GM12878 (cell line): ENCODE measurements around the gene FRAS1. TPM values are rescaled to one million over a fixed set of nuclear protein-coding genes. Genes with fewer than 3 reads are reported as not detected.

ENCODE experiments used
- ATAC-seq: fragments of 200-7000 bp; cut with Tn5 transposase; 3 replicates; pipeline ENCODE4 v1.9.1; 2020; ENCODE audit warnings: mild to moderate bottlenecking, moderate library complexity
- BruUV-seq: library from RNA; stranded (reverse); fragments of 400-500 nt; replicated peaks from 2 replicates; lab custom pipeline; 2021; lab: Mats Ljungman, UMichigan
- CTCF ChIA-PET: fragments of 300-600 bp; sonication (Branson Sonifier 250); formaldehyde crosslinking; extraction: SDS; loops from one replicate; lab custom pipeline; 2021; ENCODE audit warnings: inconsistent platforms; lab: Yijun Ruan, JAX
- POLR2A ChIA-PET: fragments of 350-600 bp; formaldehyde crosslinking; extraction: SDS; loops from one replicate; lab custom pipeline; 2021; ENCODE audit warnings: inconsistent platforms; lab: Charles Lee
- RAD21 ChIA-PET: fragments of 300-600 bp; sonication (Branson Sonifier 250); formaldehyde crosslinking; loops from one replicate; lab custom pipeline; 2023; ENCODE audit warnings: antibody characterized with exemption; ENCODE audit not compliant: unreplicated experiment; lab: Charles Lee
- SMC1A ChIA-PET: fragments of 300-600 bp; sonication (Branson Sonifier 250); formaldehyde crosslinking; loops from one replicate; lab custom pipeline; 2023; ENCODE audit not compliant: unreplicated experiment, uncharacterized antibody; lab: Charles Lee
- DNase-seq: peaks from one replicate; pipeline ENCODE4 v3.0.0-alpha.2; 2011; ENCODE audit warnings: low read depth, low spot score
- FAIRE-seq: peaks from 3 replicates; lab custom pipeline; 2011; peaks lifted over from hg19 to GRCh38; lab: Jason Lieb, UNC
- H2AFZ ChIP-seq: 2 replicates; pipeline ENCODE4 v1.6.0; 2011; ENCODE audit warnings: low read depth, low read length, control low read depth; ENCODE audit not compliant: control insufficient read depth
- H3K27ac ChIP-seq: 2 replicates; pipeline ENCODE4 v1.5.1; 2011; ENCODE audit warnings: control low read depth; ENCODE audit not compliant: control insufficient read depth, insufficient read depth
- H3K27me3 ChIP-seq, 2 experiments: replicated peaks in 1 of 2; 2 replicates each; pipeline versions ENCODE4 v1.6.0 to v1.6.1; 2011; ENCODE audit warnings: low read length in 1 of 2; ENCODE audit not compliant: control insufficient read depth in 2 of 2, insufficient read depth in 2 of 2
- H3K36me3 ChIP-seq, 2 experiments: 2 replicates each; pipeline ENCODE4 v1.5.1; 2011; ENCODE audit warnings: low read length in 1 of 2; ENCODE audit not compliant: control insufficient read depth in 2 of 2, insufficient read depth in 2 of 2
- H3K4me1 ChIP-seq: 2 replicates; pipeline ENCODE4 v1.6.1; 2011; ENCODE audit warnings: mild to moderate bottlenecking, low read length, moderate library complexity, mixed read lengths; ENCODE audit not compliant: control insufficient read depth, insufficient read depth
- H3K4me2 ChIP-seq: 2 replicates; pipeline ENCODE4 v1.6.0; 2011; ENCODE audit warnings: control low read depth; ENCODE audit not compliant: control insufficient read depth, insufficient read depth
- H3K4me3 ChIP-seq: fragments of 200-600 bp; sonication (generic); 2 replicates; pipeline ENCODE4 v1.5.1; 2016
- H3K79me2 ChIP-seq: 2 replicates; pipeline ENCODE4 v1.6.0; 2011; ENCODE audit warnings: low read length; ENCODE audit not compliant: control insufficient read depth, insufficient read depth
- H3K9ac ChIP-seq: 2 replicates; pipeline ENCODE4 v1.8.0; 2011; ENCODE audit warnings: low read length, control low read depth, mixed read lengths; ENCODE audit not compliant: control insufficient read depth, insufficient read depth
- H3K9me3 ChIP-seq: replicated peaks from 3 replicates; pipeline ENCODE4 v1.5.1; 2011; ENCODE audit warnings: mild to moderate bottlenecking, low read length; ENCODE audit not compliant: control insufficient read depth, insufficient read depth
- H4K20me1 ChIP-seq: 2 replicates; pipeline ENCODE4 v1.6.0; 2011; ENCODE audit not compliant: control insufficient read depth, insufficient read depth
- ATF3 ChIP-seq: IDR thresholded peaks from 2 replicates; pipeline ENCODE4 v1.6.1; 2011; ENCODE audit warnings: low read depth, mild to moderate bottlenecking, low read length, moderate library complexity, borderline replicate concordance; ENCODE audit errors: extremely low read depth
- BHLHE40 ChIP-seq, 2 experiments: fragments of 450-650 bp in 1 of 2; IDR thresholded peaks; 2 replicates each; pipeline ENCODE4 v1.6.1; 2011 to 2017; ENCODE audit warnings: low read depth in 2 of 2, borderline replicate concordance in 1 of 2, improper control_type of control experiment in 1 of 2, low read length in 1 of 2, mild to moderate bottlenecking in 1 of 2
- CTCF ChIP-seq, 3 experiments: IDR thresholded peaks in 2 of 3; conservative IDR thresholded peaks in 1 of 3; 2 replicates each; pipeline ENCODE4 v1.5.1; 2011; ENCODE audit warnings: low read depth in 3 of 3, low read length in 3 of 3, mild to moderate bottlenecking in 3 of 3, control low read depth in 2 of 3, moderate library complexity in 2 of 3, inconsistent platforms in 1 of 3, mixed read lengths in 1 of 3; ENCODE audit not compliant: control insufficient read depth in 2 of 3, insufficient read depth in 1 of 3; ENCODE audit errors: extremely low read depth in 1 of 3
- DPF2 ChIP-seq: fragments of 450-650 bp; IDR thresholded peaks from 2 replicates; pipeline ENCODE4 v1.6.1; 2017; ENCODE audit warnings: mild to moderate bottlenecking
- IKZF2 ChIP-seq, 2 experiments: fragments of 450-650 bp; IDR thresholded peaks; 2 replicates each; pipeline ENCODE4 v1.6.1; 2017; ENCODE audit warnings: mild to moderate bottlenecking in 2 of 2, moderate library complexity in 2 of 2
- MXI1 ChIP-seq: fragments of 150-350 bp; IDR thresholded peaks from 2 replicates; pipeline ENCODE4 v1.6.1; 2011; ENCODE audit warnings: low read depth, mild to moderate bottlenecking, inconsistent platforms, low read length, improper control_type of control experiment
- NFYB ChIP-seq: IDR thresholded peaks from 2 replicates; pipeline ENCODE4 v1.6.1; 2011; ENCODE audit warnings: low read depth, mild to moderate bottlenecking, low read length, improper control_type of control experiment, moderate library complexity; ENCODE audit not compliant: insufficient read depth
- RAD21 ChIP-seq: IDR thresholded peaks from 2 replicates; pipeline ENCODE4 v1.6.1; 2011; ENCODE audit warnings: mild to moderate bottlenecking, low read depth, low read length, moderate library complexity; ENCODE audit not compliant: insufficient read depth
- RELB ChIP-seq: fragments of 450-650 bp; IDR thresholded peaks from 2 replicates; pipeline ENCODE4 v1.6.1; 2017; ENCODE audit warnings: low read depth, mild to moderate bottlenecking, moderate library complexity
- SMARCA5 ChIP-seq: fragments of 450-650 bp; IDR thresholded peaks from 2 replicates; pipeline ENCODE4 v1.6.1; 2017; ENCODE audit warnings: mild to moderate bottlenecking
- ZBTB4 ChIP-seq: fragments of 450-650 bp; formaldehyde crosslinking; IDR thresholded peaks from 2 replicates; pipeline ENCODE4 v1.4.0; 2022; ENCODE audit warnings: mild to moderate bottlenecking, moderate library complexity
- WGBS: methylation state at CpG from one replicate; pipeline ENCODE4 v1.1.6; 2016; ENCODE audit warnings: low lambda C conversion rate; ENCODE audit not compliant: insufficient replicate concordance, insufficient coverage; ENCODE audit errors: missing lambda C conversion rate; 5-methylcytosine and 5-hydroxymethylcytosine counted together
- in situ Hi-C: fragments of 300-500 bp; cut with MboI; formaldehyde crosslinking; loops from 9 replicates; pipeline ENCODE4 v1.14.3; 2018; ENCODE audit warnings: mixed read lengths
- intact Hi-C: fragments of 100-400 bp; cut with micrococcal nuclease; formaldehyde crosslinking; loops from one replicate; pipeline ENCODE4 v1.14.2; 2022; ENCODE audit not compliant: unreplicated experiment
- polyA plus RNA-seq, 11 experiments: library from polyadenylated mRNA; depleted of rRNA in 4 of 11; unstranded in 6 of 11; stranded (reverse) in 5 of 11; fragments of >200 nt; fragmentation: Nextera tagmentation in 4 of 11; fragmentation: Illumina TruSeq in 1 of 11; extraction: Ambion mirVana in 4 of 11; extraction: Trizol in 1 of 11; gene quantifications; 1 replicate in 1 of 11; 2 replicates in 10 of 11; pipeline versions ENCODE4 v1.2.1 to v1.2.3, GENCODE V29; 2011 to 2016; ENCODE audit warnings: inconsistent platforms in 2 of 11, missing spikeins in 2 of 11, low read depth in 1 of 11
- total RNA-seq, 4 experiments: library from RNA; depleted of rRNA in 3 of 4; stranded (reverse); fragments of >200 nt in 3 of 4; fragmentation: Illumina TruSeq in 1 of 4; extraction: Trizol in 1 of 4; gene quantifications; 2 replicates each; pipeline versions ENCODE4 v1.2.1 to v1.2.3, GENCODE V29; 2013 to 2021

The FRAS1 gene
- total and polyA plus RNA-seq, 10 of the 15 experiments (the other 5 are each of a cell fraction or from before 2014, with no cell fraction given), result 0.08 to 11.7 (median 0.20) TPM

GRCh38 chr4:78058591-78059523 is 1.7 kb downstream of the FRAS1 start (continued):
- no peak for TF ChIP-seq ATF3

- Histone ChIP-seq H3K27me3 (peaks cover 0 to 35% of the 10 kb centered on the region in 2 experiments; a peak in 3 of 4 replicates), H3K4me1 (peaks cover 12% of the 10 kb centered on the region; the same call in 1 of the 2 replicates), H3K9ac (no peak overlapping the region), H3K79me2 (no peaks in the 10 kb centered on the region), H3K36me3 (no peaks in the 10 kb centered on the region), H2AFZ (no peak overlapping the region), H3K27ac (no peak overlapping the region), H3K4me3 (no peak overlapping the region), H4K20me1 (no peaks in the 10 kb centered on the region), H3K9me3 (no peaks in the 10 kb centered on the region), H3K4me2 (no peak overlapping the region)
- no TSS peak for BruUV-seq
- RAD21 ChIA-PET, result interaction anchor here (0.7 to 3.5 kb wide), 74 partner anchors 8 to 880 kb away, joined by 3 to 30 read pairs (median 4); partner anchors contain the start of gene PAQR3
- CTCF ChIA-PET, result interaction anchor here (0.6 to 3.4 kb wide), 72 partner anchors 8 to 892 kb away, joined by 3 to 30 read pairs (median 4); no protein-coding TSS in a partner anchor
- in situ Hi-C loops, result no loop called here
- DNase-seq, result no peak
- ATAC-seq, result peak; percentile 46
- FAIRE-seq, result no peak
- WGBS, result 5% methylated on average over 7 of the region's 7 CpGs
- SMC1A ChIA-PET, result interaction anchor here (0.6 to 3.5 kb wide), 46 partner anchors 11 to 803 kb away, joined by 3 to 30 read pairs (median 4); no protein-coding TSS in a partner anchor
- POLR2A ChIA-PET, result interaction anchor here (0.5 to 1.4 kb wide), 5 partner anchors 13 to 366 kb away, joined by 3 to 5 read pairs (median 4); no protein-coding TSS in a partner anchor
- intact Hi-C loops, result loop anchor here (5.0 to 10.0 kb wide), 4 partner anchors 505 to 803 kb away; no protein-coding TSS in a partner anchor
- TF ChIP-seq NFYB (no peak), ZBTB4 (CRISPR knock-in tag) (no peak), BHLHE40 (IDR thresholded peaks at IDR 0.05; ENCODE audit: borderline replicate concordance in 1 of 2, low read depth in 2 of 2, low read length in 1 of 2) (peak; percentile 12 to 43; a peak in 2 of 4 replicates), RELB (peak; percentile 64), CTCF (IDR thresholded peaks at IDR 0.05 in 2 of 3, conservative IDR thresholded peaks at IDR 0.05 in 1 of 3; ENCODE audit: control insufficient read depth in 2 of 3, extremely low read depth in 1 of 3, insufficient read depth in 1 of 3, low read depth in 3 of 3, low read length in 3 of 3) (peak; percentile 39 to 59 (median 49); a peak in 5 of 6 replicates), MXI1 (0 out of 2 replicates have a peak, but pooled peaks have one; percentile 26), SMARCA5 (peak; percentile 72; the same call in 1 of the 2 replicates), IKZF2 (IDR thresholded peaks at IDR 0.05) (peak in 1 of 2 experiments; percentile 13; a peak in 2 of 4 replicates), RAD21 (peak; percentile 41), DPF2 (no peak)
Measured at GRCh38 chr4:78059524-78059889, 2.4 kb downstream of the FRAS1 start.
